ENCODE data around the gene SLC6A17.

The SLC6A17 gene

DNA sequence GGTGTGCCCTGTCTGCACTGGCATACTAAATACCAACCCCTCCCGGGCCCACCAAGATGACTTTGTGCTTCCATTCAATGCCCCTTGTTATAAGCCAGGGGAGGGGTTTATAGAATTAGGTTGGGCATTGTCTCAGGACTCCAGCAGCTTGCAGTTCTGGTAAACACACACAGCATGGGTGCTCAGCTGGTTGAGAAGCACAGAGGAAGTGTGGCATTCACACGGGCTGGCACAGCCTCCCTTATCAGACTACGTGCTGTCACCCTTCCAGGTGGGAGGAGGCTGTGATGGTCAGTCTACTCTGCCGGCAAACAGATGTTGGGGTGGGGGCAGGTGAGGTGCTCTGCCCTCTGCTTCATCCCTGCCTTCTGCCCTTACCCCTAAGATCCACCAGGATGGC is 15.0 kb upstream of the SLC6A17 start:
- TF ChIP-seq, protein P1, sequence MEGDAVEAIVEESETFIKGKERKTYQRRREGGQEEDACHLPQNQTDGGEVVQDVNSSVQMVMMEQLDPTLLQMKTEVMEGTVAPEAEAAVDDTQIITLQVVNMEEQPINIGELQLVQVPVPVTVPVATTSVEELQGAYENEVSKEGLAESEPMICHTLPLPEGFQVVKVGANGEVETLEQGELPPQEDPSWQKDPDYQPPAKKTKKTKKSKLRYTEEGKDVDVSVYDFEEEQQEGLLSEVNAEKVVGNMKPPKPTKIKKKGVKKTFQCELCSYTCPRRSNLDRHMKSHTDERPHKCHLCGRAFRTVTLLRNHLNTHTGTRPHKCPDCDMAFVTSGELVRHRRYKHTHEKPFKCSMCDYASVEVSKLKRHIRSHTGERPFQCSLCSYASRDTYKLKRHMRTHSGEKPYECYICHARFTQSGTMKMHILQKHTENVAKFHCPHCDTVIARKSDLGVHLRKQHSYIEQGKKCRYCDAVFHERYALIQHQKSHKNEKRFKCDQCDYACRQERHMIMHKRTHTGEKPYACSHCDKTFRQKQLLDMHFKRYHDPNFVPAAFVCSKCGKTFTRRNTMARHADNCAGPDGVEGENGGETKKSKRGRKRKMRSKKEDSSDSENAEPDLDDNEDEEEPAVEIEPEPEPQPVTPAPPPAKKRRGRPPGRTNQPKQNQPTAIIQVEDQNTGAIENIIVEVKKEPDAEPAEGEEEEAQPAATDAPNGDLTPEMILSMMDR (IDR thresholded peaks at IDR 0.05; ENCODE audit: low read depth, low read length) = no peak
- DNase-seq (ENCODE audit: extremely low read depth, low read depth) = no peak

DNA sequence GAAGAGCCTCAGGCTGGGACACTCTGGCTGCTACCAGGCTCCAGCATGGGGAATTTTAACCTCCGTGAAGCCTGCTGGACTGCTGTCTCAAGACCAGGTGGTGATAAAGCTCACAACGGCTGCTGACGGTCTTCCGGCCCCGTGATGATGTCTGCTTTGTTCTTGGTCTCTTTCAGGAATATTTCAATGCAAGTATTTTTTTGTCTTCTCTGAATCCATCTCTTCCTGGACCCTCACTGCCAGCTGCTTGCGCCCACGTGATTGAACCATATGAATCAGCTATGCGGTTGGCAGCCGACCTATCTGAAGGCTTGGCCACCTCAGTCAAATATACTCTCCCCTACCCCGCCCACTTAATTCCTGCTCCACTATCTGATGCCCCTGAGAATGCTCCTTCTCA is 14.6 kb upstream of the SLC6A17 start:
- TF ChIP-seq, protein P1 (IDR thresholded peaks at IDR 0.05; ENCODE audit: low read depth, low read length) = no peak

DNA sequence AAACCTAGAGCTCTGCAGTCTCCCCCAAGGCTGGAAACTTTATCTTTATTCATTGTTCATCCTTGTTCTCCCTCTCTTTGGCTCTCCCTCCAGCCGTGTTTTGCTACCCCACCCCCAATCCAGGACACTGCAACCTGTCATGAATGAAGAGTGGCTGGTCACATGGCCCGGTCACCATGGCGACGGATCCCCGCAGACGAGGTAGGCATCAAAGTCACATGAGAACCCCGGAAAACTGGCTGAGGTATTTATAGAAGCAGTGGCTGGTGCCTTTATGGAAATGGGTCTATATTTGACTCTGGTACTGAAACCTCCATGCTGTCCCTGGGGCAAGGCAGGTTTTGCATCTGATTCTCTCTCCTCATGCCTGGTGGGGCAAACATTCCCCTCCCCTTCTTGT is 13.4 kb upstream of the SLC6A17 start:
- TF ChIP-seq, protein P1 (IDR thresholded peaks at IDR 0.05; ENCODE audit: low read depth, low read length) = no peak
- DNase-seq (ENCODE audit: extremely low read depth, low read depth) = no peak

More for the DNA sequence above, 14.6 kb upstream of the SLC6A17 start:
- no peak for DNase-seq (ENCODE audit: extremely low read depth, low read depth)

DNA sequence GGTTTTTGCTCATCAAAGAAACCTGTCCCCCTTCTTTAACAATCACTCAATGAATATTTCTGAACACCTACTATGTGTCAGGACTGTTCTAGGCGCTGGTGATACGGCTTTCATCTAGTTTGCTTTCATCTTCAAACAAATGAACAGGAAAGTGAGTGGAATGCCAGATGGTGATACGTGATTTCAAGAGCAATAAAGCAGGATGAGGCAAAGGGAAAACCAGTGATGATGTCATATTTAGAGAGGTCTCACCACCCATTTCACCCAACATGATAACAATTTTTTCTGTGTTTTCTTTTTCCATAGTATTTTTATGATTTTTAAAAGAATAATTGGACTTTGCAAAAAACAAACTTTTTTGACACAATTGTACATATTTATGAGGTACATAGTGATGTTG is 11.3 kb upstream of the SLC6A17 start:
- no peak for DNase-seq (ENCODE audit: extremely low read depth, low read depth)
- TF ChIP-seq, protein P1 (IDR thresholded peaks at IDR 0.05; ENCODE audit: low read depth, low read length) = no peak

DNA sequence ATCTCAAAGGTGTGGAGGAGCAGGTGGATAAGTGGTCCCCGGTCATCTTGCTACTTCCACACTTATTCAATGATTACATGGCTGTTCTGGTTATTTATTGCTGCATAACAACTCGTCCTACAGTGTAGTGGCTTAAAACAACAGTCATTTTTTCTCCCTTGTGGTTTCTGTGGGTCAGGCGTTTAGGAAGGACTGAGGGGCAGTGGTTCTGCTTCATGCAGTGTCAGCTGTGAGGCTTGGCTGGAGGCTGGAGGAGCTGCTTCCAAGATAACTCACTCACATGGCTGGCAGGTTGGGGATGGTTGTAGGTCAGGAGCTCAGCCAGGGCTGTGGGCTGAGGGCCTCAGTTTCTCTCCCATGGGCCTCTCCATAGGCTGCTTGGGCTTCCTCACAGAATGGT is 5.9 kb upstream of the SLC6A17 start:
- TF ChIP-seq, protein P1 (IDR thresholded peaks at IDR 0.05; ENCODE audit: low read depth, low read length) = no peak
- DNase-seq (ENCODE audit: extremely low read depth, low read depth) = no peak

DNA sequence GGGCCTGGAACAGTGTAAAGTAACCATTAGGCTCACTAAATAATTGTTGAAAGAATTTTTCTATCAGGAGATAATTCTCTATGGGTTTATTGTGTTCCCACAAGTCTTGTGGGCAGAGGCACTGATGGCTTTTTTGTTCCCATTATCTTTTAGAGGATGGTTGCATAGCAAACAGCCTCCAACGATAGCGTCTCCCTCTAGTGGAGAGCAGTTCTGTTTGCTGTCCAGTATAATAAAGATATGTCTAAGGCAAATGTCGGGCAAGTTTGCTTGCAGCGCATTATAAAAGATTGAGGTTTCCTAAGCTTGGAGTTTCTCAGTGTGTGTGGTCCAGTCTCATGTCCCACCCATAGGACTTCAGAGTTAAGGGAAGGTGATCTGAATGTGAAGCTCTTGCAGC is 1.3 kb upstream of the SLC6A17 start:
- DNase-seq (ENCODE audit: extremely low read depth, low read depth) = no peak
- TF ChIP-seq, protein P1 (IDR thresholded peaks at IDR 0.05; ENCODE audit: low read depth, low read length) = no peak; the same call in 1 of the 2 replicates

DNA sequence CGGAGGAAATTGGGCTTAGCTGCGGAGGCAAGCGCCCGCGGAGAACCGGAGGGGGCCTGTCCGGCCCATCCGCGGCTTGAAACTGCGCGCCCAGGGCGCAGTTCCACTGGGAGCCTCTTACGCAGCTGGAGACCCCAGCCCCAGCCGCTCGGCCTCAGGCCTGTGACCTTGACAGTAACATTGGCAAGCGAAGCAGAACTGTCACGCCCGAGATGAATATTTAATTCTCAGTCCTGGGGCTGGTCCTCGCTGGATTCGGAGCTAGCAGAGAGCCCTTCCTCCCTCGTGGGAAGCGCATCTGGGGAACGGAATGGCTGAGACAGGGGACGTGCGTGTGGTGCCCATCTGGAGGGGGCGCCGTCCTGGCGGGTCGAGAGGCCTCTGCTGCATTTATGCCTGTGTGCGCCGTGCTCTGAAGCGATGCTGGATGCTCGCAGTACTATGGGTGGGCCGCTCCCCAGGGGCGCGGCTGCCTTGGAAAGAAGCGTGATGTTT is 928 bp downstream of the SLC6A17 start:
- DNase-seq (ENCODE audit: extremely low read depth, low read depth) = no peak
- TF ChIP-seq, protein P1 (IDR thresholded peaks at IDR 0.05; ENCODE audit: low read depth, low read length) = no peak
